HL-60 (cell line): Measurements from ENCODE around the gene OR1S2.

Experiments
- DNase-seq, 2 experiments: peaks; one replicate each; pipeline ENCODE4 v3.0.0-alpha.2; 2010 to 2020; ENCODE audit warnings: low read depth in 1 of 2, low spot score in 1 of 2
- H3K27ac ChIP-seq: fragments of 250-450 bp; sonication (Bioruptor Pico); replicated peaks from 2 replicates; pipeline ENCODE4 v1.5.1; 2020; ENCODE audit warnings: mild to moderate bottlenecking, moderate library complexity
- H3K27me3 ChIP-seq: fragments of 250-450 bp; sonication (Bioruptor Pico); 2 replicates; pipeline ENCODE4 v1.5.1; 2021; ENCODE audit warnings: mild to moderate bottlenecking, moderate library complexity; ENCODE audit not compliant: insufficient read depth, poor library complexity, severe bottlenecking
- H3K4me3 ChIP-seq: replicated peaks from 2 replicates; pipeline ENCODE4 v1.5.1; 2011; ENCODE audit warnings: mild to moderate bottlenecking, control low read depth, low read length; ENCODE audit not compliant: insufficient read depth
- GABPA ChIP-seq: IDR thresholded peaks from 2 replicates; pipeline ENCODE4 v1.6.1; 2012; ENCODE audit warnings: low read depth
- POLR2AphosphoS5 ChIP-seq: IDR thresholded peaks from 2 replicates; pipeline ENCODE4 v1.6.1; 2012; ENCODE audit warnings: low read depth
- REST ChIP-seq: IDR thresholded peaks from 2 replicates; pipeline ENCODE4 v1.6.1; 2012; ENCODE audit warnings: low read depth; ENCODE audit not compliant: insufficient replicate concordance
- SPI1 ChIP-seq: IDR thresholded peaks from 2 replicates; pipeline ENCODE4 v1.6.1; 2012; ENCODE audit warnings: low read depth, mild to moderate bottlenecking, borderline replicate concordance
- TF ChIP-seq, protein P1 (sequence below): IDR thresholded peaks from one replicate; pipeline ENCODE4 v1.5.1; 2011; ENCODE audit warnings: low read length, control low read depth, inconsistent platforms; ENCODE audit not compliant: insufficient read depth

The OR1S2 gene

GRCh38 chr11:58179648-58180047 lies 24.3 kb downstream of the OR1S2 start:
- DNase-seq: no peak
- no peak overlapping the region for H3K27ac ChIP-seq
- no peaks in the 10 kb centered on the region for H3K27me3 ChIP-seq
- TF ChIP-seq GABPA: no peak
- TF ChIP-seq, protein P1, sequence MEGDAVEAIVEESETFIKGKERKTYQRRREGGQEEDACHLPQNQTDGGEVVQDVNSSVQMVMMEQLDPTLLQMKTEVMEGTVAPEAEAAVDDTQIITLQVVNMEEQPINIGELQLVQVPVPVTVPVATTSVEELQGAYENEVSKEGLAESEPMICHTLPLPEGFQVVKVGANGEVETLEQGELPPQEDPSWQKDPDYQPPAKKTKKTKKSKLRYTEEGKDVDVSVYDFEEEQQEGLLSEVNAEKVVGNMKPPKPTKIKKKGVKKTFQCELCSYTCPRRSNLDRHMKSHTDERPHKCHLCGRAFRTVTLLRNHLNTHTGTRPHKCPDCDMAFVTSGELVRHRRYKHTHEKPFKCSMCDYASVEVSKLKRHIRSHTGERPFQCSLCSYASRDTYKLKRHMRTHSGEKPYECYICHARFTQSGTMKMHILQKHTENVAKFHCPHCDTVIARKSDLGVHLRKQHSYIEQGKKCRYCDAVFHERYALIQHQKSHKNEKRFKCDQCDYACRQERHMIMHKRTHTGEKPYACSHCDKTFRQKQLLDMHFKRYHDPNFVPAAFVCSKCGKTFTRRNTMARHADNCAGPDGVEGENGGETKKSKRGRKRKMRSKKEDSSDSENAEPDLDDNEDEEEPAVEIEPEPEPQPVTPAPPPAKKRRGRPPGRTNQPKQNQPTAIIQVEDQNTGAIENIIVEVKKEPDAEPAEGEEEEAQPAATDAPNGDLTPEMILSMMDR: no peak
- no peak for TF ChIP-seq REST
- no peak for TF ChIP-seq SPI1
- TF ChIP-seq POLR2AphosphoS5: no peak
- no peak overlapping the region for H3K4me3 ChIP-seq

DNA sequence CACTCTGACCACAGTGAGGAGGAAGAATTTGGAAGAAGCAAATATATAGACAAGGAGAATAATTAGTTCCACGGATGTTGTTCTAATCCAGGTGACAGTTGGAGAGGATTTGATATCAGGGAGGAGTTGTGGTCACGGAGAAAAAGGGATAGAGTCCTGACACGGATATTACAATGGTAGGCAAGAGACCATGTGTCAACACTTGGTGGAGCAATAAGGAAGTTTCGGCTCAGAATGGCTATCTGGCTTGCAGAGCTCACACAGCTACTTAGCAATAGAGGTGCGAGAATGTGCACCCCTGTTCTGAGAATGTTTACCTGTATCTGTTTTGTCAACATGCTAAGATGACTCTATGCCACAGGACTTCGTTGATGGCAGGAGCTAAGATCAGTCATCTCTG lies 25.5 kb downstream of the OR1S2 start:
- no peak overlapping the region for H3K27ac ChIP-seq
- H3K27me3 ChIP-seq: no peaks in the 10 kb centered on the region
- TF ChIP-seq GABPA: no peak
- TF ChIP-seq, protein P1: no peak
- TF ChIP-seq POLR2AphosphoS5: no peak
- no peak for TF ChIP-seq SPI1
- TF ChIP-seq REST: no peak
- no peak overlapping the region for H3K4me3 ChIP-seq
- DNase-seq: no peak

- H3K4me3 ChIP-seq: no peak overlapping the region
- no peak overlapping the region for H3K27ac ChIP-seq
- no peak for DNase-seq
- H3K27me3 ChIP-seq: no peaks in the 10 kb centered on the region
- TF ChIP-seq, protein P1: no peak
- TF ChIP-seq SPI1 (no peak), REST (no peak), POLR2AphosphoS5 (no peak), GABPA (no peak)
Observed at GRCh38 chr11:58177409-58178054, 26.4 kb downstream of the OR1S2 start.
